ENCODE data around the gene HNRNPR. TPM values are rescaled to one million over a fixed set of nuclear protein-coding genes. Genes with fewer than 3 reads are reported as not detected.

The HNRNPR gene
- total RNA-seq, 4 donors from 2014 or later = 59.8 to 75.7 (median 69.4) TPM

DNA sequence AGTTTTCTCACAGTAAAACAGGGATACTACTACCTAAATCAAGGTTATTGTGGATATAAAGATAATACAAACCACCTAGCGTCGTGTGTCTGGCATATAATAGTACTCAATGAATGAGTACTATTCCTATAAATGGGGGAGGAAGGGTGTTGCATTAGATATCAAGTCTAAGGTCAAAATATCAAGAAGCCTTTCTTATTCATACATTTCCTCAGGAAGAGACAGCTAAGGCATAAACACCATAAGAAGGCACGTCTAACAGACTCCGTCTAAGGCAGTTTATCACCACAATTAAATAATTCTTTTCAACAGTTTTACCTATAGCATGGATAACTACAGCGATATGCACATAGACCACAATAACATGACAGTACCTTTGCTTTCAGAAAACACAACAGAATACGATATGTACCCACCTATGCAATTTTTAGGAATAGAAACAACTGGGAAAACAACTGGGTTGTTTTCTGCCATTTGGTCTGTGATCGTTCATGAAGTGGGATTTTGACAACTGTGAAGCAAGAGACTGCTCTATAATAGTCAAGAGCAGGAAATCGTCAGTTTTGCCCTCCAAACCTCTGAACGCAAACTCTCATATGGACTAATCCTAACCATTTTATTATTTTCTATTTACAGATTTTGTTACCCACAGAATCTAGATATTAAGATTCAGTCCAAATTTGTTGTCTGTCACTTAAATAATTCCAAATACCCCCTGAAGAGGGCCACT is 53.1 kb downstream of the HNRNPR start:
- Histone ChIP-seq H3K4me1 (no peaks in the 10 kb centered on the region), H3K4me3 (no peak overlapping the region), H3K36me3 (peaks cover 0 to 40% (median 19%) of the 10 kb centered on the region in 4 donors), H3K9me3 (no peaks in the 10 kb centered on the region), H3K27me3 (no peaks in the 10 kb centered on the region), H3K27ac (replicated peaks in 1 of 4) (no peak overlapping the region)
- 86% methylated on average over 9 of the region's 9 CpGs for WGBS
- DNase-seq (ENCODE audit: extremely low spot score) = no peak
- intact Hi-C loops (cut with DNase I) = no loop called here
- TF ChIP-seq POLR2A (IDR thresholded peaks at IDR 0.05; ENCODE audit: low read depth) (no peak), EP300 (IDR thresholded peaks at IDR 0.05) (no peak), POLR2AphosphoS5 (IDR thresholded peaks at IDR 0.05) (no peak)
- TF ChIP-seq, protein P1, sequence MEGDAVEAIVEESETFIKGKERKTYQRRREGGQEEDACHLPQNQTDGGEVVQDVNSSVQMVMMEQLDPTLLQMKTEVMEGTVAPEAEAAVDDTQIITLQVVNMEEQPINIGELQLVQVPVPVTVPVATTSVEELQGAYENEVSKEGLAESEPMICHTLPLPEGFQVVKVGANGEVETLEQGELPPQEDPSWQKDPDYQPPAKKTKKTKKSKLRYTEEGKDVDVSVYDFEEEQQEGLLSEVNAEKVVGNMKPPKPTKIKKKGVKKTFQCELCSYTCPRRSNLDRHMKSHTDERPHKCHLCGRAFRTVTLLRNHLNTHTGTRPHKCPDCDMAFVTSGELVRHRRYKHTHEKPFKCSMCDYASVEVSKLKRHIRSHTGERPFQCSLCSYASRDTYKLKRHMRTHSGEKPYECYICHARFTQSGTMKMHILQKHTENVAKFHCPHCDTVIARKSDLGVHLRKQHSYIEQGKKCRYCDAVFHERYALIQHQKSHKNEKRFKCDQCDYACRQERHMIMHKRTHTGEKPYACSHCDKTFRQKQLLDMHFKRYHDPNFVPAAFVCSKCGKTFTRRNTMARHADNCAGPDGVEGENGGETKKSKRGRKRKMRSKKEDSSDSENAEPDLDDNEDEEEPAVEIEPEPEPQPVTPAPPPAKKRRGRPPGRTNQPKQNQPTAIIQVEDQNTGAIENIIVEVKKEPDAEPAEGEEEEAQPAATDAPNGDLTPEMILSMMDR (IDR thresholded peaks at IDR 0.05) = no peak

DNA sequence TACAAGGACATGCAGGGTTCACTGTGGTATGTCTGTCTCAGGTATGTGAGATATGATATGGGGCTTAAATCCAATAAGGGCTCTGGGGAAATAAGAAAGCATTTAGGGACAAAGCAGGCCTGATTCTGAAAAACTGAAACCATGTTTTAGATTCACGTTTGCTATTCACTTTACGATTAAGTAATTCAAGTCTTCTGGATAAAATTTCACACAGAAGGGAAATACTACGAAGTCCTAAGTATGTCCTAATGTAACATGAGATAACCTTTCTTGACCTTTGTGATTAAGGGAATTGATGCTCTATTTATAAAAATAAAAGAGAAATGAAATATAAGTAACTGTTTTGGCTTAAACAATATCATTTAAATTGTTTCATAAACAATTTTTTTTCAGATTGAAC is 55.4 kb downstream of the HNRNPR start:
- 78% methylated on average over 3 of the region's 3 CpGs for WGBS
- peaks cover 0 to 3% (median 0%) of the 10 kb centered on the region in 4 donors for H3K4me1 ChIP-seq
- TF ChIP-seq, protein P1 (IDR thresholded peaks at IDR 0.05) = no peak
- TF ChIP-seq POLR2AphosphoS5 (IDR thresholded peaks at IDR 0.05) (no peak), POLR2A (IDR thresholded peaks at IDR 0.05; ENCODE audit: low read depth) (no peak), EP300 (IDR thresholded peaks at IDR 0.05) (no peak)
- H3K9me3 ChIP-seq = no peaks in the 10 kb centered on the region
- H3K4me3 ChIP-seq = no peak overlapping the region
- intact Hi-C loops (cut with DNase I) = no loop called here
- H3K27ac ChIP-seq (replicated peaks in 1 of 4) = no peak overlapping the region
- no peak for DNase-seq (ENCODE audit: extremely low spot score)
- peaks cover 0 to 50% (median 13%) of the 10 kb centered on the region in 4 donors for H3K36me3 ChIP-seq
- no peaks in the 10 kb centered on the region for H3K27me3 ChIP-seq

DNA sequence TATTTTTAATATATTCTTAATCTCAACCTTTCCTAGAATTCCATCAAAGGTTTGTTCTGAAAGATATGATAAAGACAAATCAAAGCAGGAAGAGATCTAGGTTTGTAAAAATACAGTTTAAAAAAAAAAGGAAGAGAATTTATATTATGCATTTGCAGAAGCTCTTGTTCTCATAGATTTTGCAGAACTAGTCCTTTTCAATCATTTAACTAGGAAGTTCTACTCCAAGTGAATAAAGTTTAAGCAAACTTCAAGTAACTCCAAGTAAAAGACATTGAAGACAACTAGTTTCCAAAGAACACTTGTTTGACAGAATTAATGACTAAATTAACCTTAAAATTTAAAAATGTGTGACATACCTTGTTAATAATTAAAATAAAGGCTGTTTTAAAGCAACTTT is 55.9 kb downstream of the HNRNPR start:
- no peak for TF ChIP-seq POLR2A (IDR thresholded peaks at IDR 0.05; ENCODE audit: low read depth)
- TF ChIP-seq POLR2AphosphoS5 (IDR thresholded peaks at IDR 0.05) = no peak
- no peak for TF ChIP-seq EP300 (IDR thresholded peaks at IDR 0.05)
- TF ChIP-seq, protein P1 (IDR thresholded peaks at IDR 0.05) = no peak
- intact Hi-C loops (cut with DNase I) = no loop called here
- H3K27ac ChIP-seq (replicated peaks in 1 of 4) = no peak overlapping the region
- DNase-seq (ENCODE audit: extremely low spot score) = no peak
- H3K4me1 ChIP-seq = peaks cover 0 to 7% (median 0%) of the 10 kb centered on the region in 4 donors
- H3K4me3 ChIP-seq = no peak overlapping the region
- peaks cover 0 to 54% (median 16%) of the 10 kb centered on the region in 4 donors for H3K36me3 ChIP-seq
- H3K9me3 ChIP-seq = no peaks in the 10 kb centered on the region
- H3K27me3 ChIP-seq = no peaks in the 10 kb centered on the region

DNA sequence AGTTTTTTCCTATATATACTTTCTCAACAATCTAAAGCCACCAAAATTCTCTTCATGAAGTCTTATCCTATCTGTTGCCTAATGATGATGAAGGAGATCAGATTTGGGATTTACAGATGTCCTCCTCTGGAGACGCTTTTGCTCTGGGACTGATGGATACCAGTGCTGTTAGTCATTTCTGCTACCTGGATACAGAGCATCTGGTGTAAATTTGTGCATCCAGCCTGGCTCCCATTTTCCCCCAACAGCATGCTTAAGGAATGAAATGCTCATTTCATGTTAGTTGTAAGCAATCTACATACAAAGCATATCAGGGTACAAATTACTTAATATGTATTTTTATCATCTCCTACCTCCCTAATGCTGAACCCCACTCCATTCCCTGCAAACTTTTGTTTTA is 57.7 kb downstream of the HNRNPR start:
- peaks cover 0 to 70% (median 25%) of the 10 kb centered on the region in 4 donors for H3K36me3 ChIP-seq
- H3K27me3 ChIP-seq = no peaks in the 10 kb centered on the region
- no peaks in the 10 kb centered on the region for H3K9me3 ChIP-seq
- no peak overlapping the region for H3K27ac ChIP-seq (replicated peaks in 1 of 4)
- TF ChIP-seq, protein P1 (IDR thresholded peaks at IDR 0.05) = no peak
- DNase-seq (ENCODE audit: extremely low spot score) = no peak
- intact Hi-C loops (cut with DNase I) = no loop called here
- 85% methylated on average over 1 of the region's 1 CpG for WGBS
- H3K4me1 ChIP-seq = peaks cover 0 to 7% (median 0%) of the 10 kb centered on the region in 4 donors
- no peak overlapping the region for H3K4me3 ChIP-seq
